ENCODE results near the gene CENPE. TPM values are rescaled to one million over a fixed set of nuclear protein-coding genes. Genes with fewer than 3 reads are reported as not detected.

Gene CENPE
- total and polyA plus RNA-seq, 2 donors (not counting 1 experiment from before 2014, with no cell fraction given), result 0.15 to 2.8 TPM

DNA sequence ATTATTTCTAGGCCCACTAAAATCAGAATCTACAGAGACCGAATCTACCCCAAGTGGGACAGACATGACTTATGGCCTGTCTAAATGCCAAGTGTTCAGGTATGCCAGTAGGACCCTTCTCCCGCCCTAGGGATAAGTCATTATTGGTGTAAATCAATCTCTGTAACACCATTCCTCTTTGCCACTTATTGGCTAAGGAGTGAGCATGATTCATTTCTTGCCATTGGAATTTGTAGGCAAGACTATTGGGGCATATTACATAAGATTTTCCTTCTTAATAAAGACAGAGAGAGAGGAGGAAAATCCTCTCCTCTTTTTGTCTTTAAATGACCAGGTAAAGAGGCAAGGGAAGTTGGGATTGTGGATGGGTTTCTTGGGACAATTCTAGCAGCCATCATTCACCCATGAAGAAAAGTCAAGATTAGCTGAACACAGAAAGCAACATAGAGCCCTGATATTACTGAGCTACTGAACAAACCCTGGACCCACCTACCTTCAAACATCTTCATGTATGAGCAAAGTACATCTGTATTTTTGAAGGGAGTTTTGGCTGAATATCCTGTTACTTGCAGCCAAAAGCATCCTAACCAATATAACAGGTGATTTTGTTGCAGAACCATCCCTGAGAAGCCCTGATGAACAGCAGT is 124.2 kb downstream of the CENPE start:
- intact Hi-C loops (cut with micrococcal nuclease), result loop anchor here (2.0 kb wide), 2 partner anchors 25 to 313 kb away; partner anchors contain the start of genes BDH2 and MANBA
- Histone ChIP-seq H3K27ac (ENCODE audit: low read length in 2 of 2) (no peak overlapping the region), H3K4me1 (ENCODE audit: control insufficient read depth in 2 of 2, insufficient read depth in 2 of 2, low read length in 2 of 2) (peaks cover 27 to 31% of the 10 kb centered on the region in 2 donors), H2AFZ (ENCODE audit: insufficient read depth, low read depth, low read length, poor library complexity, severe bottlenecking) (no peak overlapping the region), H4K20me1 (ENCODE audit: control insufficient read depth, insufficient read depth, low read length, poor library complexity, severe bottlenecking) (no peaks in the 10 kb centered on the region), H3K9ac (ENCODE audit: low read length) (no peak overlapping the region), H3K27me3 (replicated peaks in 1 of 4; ENCODE audit: control extremely low read depth in 1 of 4, control insufficient read depth in 3 of 4, insufficient read depth in 4 of 4, low read length in 3 of 4) (no peaks in the 10 kb centered on the region), H3K79me2 (ENCODE audit: control insufficient read depth, insufficient read depth, low read length) (peaks cover 42% of the 10 kb centered on the region), H3K9me3 (ENCODE audit: control extremely low read depth in 1 of 3, control insufficient read depth in 2 of 3, insufficient read depth in 1 of 3, low read length in 2 of 3) (no peaks in the 10 kb centered on the region), H3K4me2 (replicated peaks; ENCODE audit: low read depth, low read length, poor library complexity, severe bottlenecking) (peak overlapping the region; percentile 93), H3K36me3 (replicated peaks in 1 of 2; ENCODE audit: control extremely low read depth in 1 of 2, control insufficient read depth in 1 of 2, extremely low read depth in 1 of 2, insufficient read depth in 2 of 2, low read length in 1 of 2) (no peaks in the 10 kb centered on the region), H3K4me3 (ENCODE audit: control extremely low read depth in 1 of 5, extremely low read depth in 1 of 5, insufficient read depth in 1 of 5, low read depth in 2 of 5, low read length in 4 of 5) (peak overlapping the region in 1 of 5 experiments; percentile 81)
- ChIA-PET CTCF (interaction anchor here (1.5 to 1.9 kb wide), 3 partner anchors 17 to 29 kb away, joined by 6 to 7 read pairs (median 7); partner anchors contain the start of gene BDH2), POLR2A (interaction anchor here (2.2 kb wide), 1 partner anchor 246 kb away, joined by 9 read pairs; the partner anchor contains the start of gene UBE2D3)
- Mint-ChIP-seq H3K9me3 (ENCODE audit: insufficient read depth) (no peaks in the 10 kb centered on the region), H3K4me3 (peak overlapping the region; percentile 52), H3K27me3 (no peaks in the 10 kb centered on the region), H3K27ac (peak overlapping the region; percentile 66), H3K4me1 (peaks cover 37% of the 10 kb centered on the region)
- ATAC-seq (ENCODE audit: low read depth) (no peak), DNase-seq (no peak)
- TF ChIP-seq EZH2 (IDR thresholded peaks at IDR 0.05; ENCODE audit: borderline replicate concordance, insufficient read depth, low read depth, low read length, poor library complexity, severe bottlenecking), result no peak
- TF ChIP-seq, protein P1, sequence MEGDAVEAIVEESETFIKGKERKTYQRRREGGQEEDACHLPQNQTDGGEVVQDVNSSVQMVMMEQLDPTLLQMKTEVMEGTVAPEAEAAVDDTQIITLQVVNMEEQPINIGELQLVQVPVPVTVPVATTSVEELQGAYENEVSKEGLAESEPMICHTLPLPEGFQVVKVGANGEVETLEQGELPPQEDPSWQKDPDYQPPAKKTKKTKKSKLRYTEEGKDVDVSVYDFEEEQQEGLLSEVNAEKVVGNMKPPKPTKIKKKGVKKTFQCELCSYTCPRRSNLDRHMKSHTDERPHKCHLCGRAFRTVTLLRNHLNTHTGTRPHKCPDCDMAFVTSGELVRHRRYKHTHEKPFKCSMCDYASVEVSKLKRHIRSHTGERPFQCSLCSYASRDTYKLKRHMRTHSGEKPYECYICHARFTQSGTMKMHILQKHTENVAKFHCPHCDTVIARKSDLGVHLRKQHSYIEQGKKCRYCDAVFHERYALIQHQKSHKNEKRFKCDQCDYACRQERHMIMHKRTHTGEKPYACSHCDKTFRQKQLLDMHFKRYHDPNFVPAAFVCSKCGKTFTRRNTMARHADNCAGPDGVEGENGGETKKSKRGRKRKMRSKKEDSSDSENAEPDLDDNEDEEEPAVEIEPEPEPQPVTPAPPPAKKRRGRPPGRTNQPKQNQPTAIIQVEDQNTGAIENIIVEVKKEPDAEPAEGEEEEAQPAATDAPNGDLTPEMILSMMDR (IDR thresholded peaks at IDR 0.05), result no peak
- WGBS (ENCODE audit: insufficient coverage), result no CpG with 5 or more reads among the region's 2 CpGs

GRCh38 chr4:103067841-103068547 is 130.1 kb downstream of the CENPE start:
- Histone ChIP-seq H3K79me2 (ENCODE audit: control insufficient read depth, insufficient read depth, low read length) (peaks cover 16% of the 10 kb centered on the region), H3K4me2 (replicated peaks; ENCODE audit: low read depth, low read length, poor library complexity, severe bottlenecking) (no peak overlapping the region), H3K27me3 (replicated peaks in 1 of 4; ENCODE audit: control extremely low read depth in 1 of 4, control insufficient read depth in 3 of 4, insufficient read depth in 4 of 4, low read length in 3 of 4) (no peaks in the 10 kb centered on the region), H3K36me3 (replicated peaks in 1 of 2; ENCODE audit: control extremely low read depth in 1 of 2, control insufficient read depth in 1 of 2, extremely low read depth in 1 of 2, insufficient read depth in 2 of 2, low read length in 1 of 2) (peaks cover 0 to 2% of the 10 kb centered on the region in 2 experiments), H3K9me3 (ENCODE audit: control extremely low read depth in 1 of 3, control insufficient read depth in 2 of 3, insufficient read depth in 1 of 3, low read length in 2 of 3) (no peaks in the 10 kb centered on the region), H3K4me3 (ENCODE audit: control extremely low read depth in 1 of 5, extremely low read depth in 1 of 5, insufficient read depth in 1 of 5, low read depth in 2 of 5, low read length in 4 of 5) (no peak overlapping the region), H3K27ac (ENCODE audit: low read length in 2 of 2) (no peak overlapping the region), H4K20me1 (ENCODE audit: control insufficient read depth, insufficient read depth, low read length, poor library complexity, severe bottlenecking) (no peaks in the 10 kb centered on the region), H3K4me1 (ENCODE audit: control insufficient read depth in 2 of 2, insufficient read depth in 2 of 2, low read length in 2 of 2) (no peaks in the 10 kb centered on the region), H2AFZ (ENCODE audit: insufficient read depth, low read depth, low read length, poor library complexity, severe bottlenecking) (no peak overlapping the region), H3K9ac (ENCODE audit: low read length) (no peak overlapping the region)
- ATAC-seq (ENCODE audit: low read depth) (no peak), DNase-seq (no peak)
- intact Hi-C loops (cut with micrococcal nuclease), result no loop called here
- ChIA-PET POLR2A (no interaction called here), CTCF (no interaction called here)
- Mint-ChIP-seq H3K4me1 (peaks cover 7% of the 10 kb centered on the region), H3K27ac (no peak overlapping the region), H3K27me3 (no peaks in the 10 kb centered on the region), H3K4me3 (no peak overlapping the region), H3K9me3 (ENCODE audit: insufficient read depth) (no peaks in the 10 kb centered on the region)
- TF ChIP-seq, protein P1 (IDR thresholded peaks at IDR 0.05), result no peak
- TF ChIP-seq EZH2 (IDR thresholded peaks at IDR 0.05; ENCODE audit: borderline replicate concordance, insufficient read depth, low read depth, low read length, poor library complexity, severe bottlenecking), result no peak
- WGBS (ENCODE audit: insufficient coverage), result no CpG with 5 or more reads among the region's 2 CpGs

Measured in B cell (primary cell).